ENCODE data around the gene SNRK. TPM values are rescaled to one million over a fixed set of nuclear protein-coding genes. Genes with fewer than 3 reads are reported as not detected.

The SNRK gene
- total RNA-seq, 5 donors from 2014 or later (not counting 1 experiment from before 2014, with no cell fraction given), result 88.1 to 165 (median 107) TPM

DNA sequence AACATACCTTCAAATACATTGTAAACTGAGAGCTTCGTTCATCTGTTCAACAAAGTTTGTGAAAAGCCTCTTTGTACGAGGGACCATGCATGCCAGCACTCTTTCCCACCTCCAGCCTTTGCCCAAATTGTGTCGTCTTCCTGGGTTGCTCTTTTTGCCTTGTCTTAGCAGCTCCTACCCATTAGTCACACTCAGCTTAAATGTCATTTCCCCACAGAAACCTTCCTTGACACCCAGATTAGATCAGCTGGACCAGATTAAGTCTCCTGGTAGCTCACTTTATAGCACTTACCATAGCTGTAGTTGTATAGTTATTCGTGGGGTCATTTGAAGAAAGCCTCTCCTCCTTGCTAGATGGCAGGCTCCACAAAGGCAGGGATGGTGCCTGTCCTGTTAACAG lies 24.1 kb upstream of the SNRK start:
- POLR2A ChIA-PET, result no interaction called here

DNA sequence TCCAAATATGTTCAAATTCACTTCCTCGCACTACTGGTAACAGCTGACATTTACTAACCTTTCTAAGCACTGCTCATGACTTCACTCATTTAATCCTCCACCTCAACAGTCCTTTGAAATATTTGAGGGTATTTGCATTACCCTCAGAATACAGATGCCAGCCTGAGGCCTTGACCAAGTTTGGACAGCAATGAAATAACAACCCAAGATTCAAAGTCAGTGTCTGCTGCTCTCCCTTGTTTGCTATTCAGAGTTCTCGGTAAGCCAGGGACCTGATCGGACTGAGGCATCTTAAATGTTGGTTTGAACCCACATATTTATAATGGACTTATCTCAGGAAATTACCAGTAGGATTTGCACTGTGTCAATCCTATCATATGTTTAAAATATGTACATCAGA lies 19.9 kb upstream of the SNRK start:
- Histone ChIP-seq H3K27me3 (replicated peaks in 1 of 2; ENCODE audit: control insufficient read depth in 2 of 2, extremely low read depth in 1 of 2, insufficient read depth in 2 of 2, low read length in 1 of 2) (no peaks in the 10 kb centered on the region), H3K4me1 (ENCODE audit: control insufficient read depth in 1 of 2, extremely low read depth in 1 of 2, insufficient read depth in 2 of 2, low read length in 2 of 2) (no peaks in the 10 kb centered on the region), H3K4me3 (ENCODE audit: control insufficient read depth in 1 of 2, extremely low read depth in 1 of 2, low read length in 1 of 2) (no peak overlapping the region), H3K36me3 (ENCODE audit: control insufficient read depth in 2 of 2, extremely low read depth in 1 of 2, insufficient read depth in 1 of 2, low read length in 1 of 2) (no peaks in the 10 kb centered on the region), H3K27ac (ENCODE audit: low read length) (no peak overlapping the region), H3K9me3 (no peaks in the 10 kb centered on the region)
- no peak for DNase-seq
- Mint-ChIP-seq H3K27me3 (no peaks in the 10 kb centered on the region), H3K4me1 (no peaks in the 10 kb centered on the region), H3K4me3 (no peak overlapping the region), H3K36me3 (no peaks in the 10 kb centered on the region), H3K9me3 (no peaks in the 10 kb centered on the region), H3K27ac (no peak overlapping the region)
- ChIA-PET POLR2A (no interaction called here), CTCF (interaction anchor here in 1 of 2 donors (1.9 kb wide), 1 partner anchor 43 kb away, joined by 6 read pairs; no protein-coding TSS in a partner anchor)
- ATAC-seq (replicated peaks in 1 of 4), result no peak
- 100% methylated on average over 1 of the region's 3 CpGs for WGBS (ENCODE audit: insufficient coverage)

More for the DNA sequence above, 24.1 kb upstream of the SNRK start:
- Mint-ChIP-seq H3K27ac (no peak overlapping the region), H3K36me3 (no peaks in the 10 kb centered on the region), H3K4me3 (no peak overlapping the region), H3K27me3 (no peaks in the 10 kb centered on the region), H3K4me1 (peaks cover 11 to 14% (median 13%) of the 10 kb centered on the region in 3 donors), H3K9me3 (no peaks in the 10 kb centered on the region)
- no peak overlapping the region for H3K27ac ChIP-seq (ENCODE audit: low read length)
- H3K4me1 ChIP-seq (ENCODE audit: control insufficient read depth in 1 of 2, extremely low read depth in 1 of 2, insufficient read depth in 2 of 2, low read length in 2 of 2), result peaks cover 2 to 9% of the 10 kb centered on the region in 2 experiments
- H3K36me3 ChIP-seq (ENCODE audit: control insufficient read depth in 2 of 2, extremely low read depth in 1 of 2, insufficient read depth in 1 of 2, low read length in 1 of 2), result no peaks in the 10 kb centered on the region
- no peaks in the 10 kb centered on the region for H3K27me3 ChIP-seq (replicated peaks in 1 of 2; ENCODE audit: control insufficient read depth in 2 of 2, extremely low read depth in 1 of 2, insufficient read depth in 2 of 2, low read length in 1 of 2)
- CTCF ChIA-PET, result no interaction called here
- ATAC-seq (replicated peaks in 1 of 4), result no peak
- WGBS (ENCODE audit: insufficient coverage), result 84% methylated on average over 3 of the region's 4 CpGs
- DNase-seq, result no peak
- H3K9me3 ChIP-seq, result no peaks in the 10 kb centered on the region
- H3K4me3 ChIP-seq (ENCODE audit: control insufficient read depth in 1 of 2, extremely low read depth in 1 of 2, low read length in 1 of 2), result no peak overlapping the region

DNA sequence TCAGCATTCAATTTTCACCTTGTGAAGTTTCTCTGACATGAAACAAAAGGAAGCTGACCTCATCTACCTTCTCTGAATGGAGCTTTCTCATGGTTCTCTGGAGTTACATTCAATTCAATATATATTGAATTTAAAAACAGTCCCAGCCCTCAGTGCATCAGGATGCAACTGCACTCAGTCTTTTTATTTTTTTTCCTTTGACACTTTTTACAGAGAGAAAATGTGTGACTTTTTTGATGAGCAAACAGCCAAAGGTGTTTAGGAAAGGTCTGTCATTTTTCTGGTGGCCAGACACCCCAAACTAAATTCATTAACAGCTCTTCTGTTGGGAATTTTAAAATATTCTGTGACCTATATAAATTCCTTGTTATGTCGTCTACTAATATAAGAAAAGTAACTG lies 19.3 kb upstream of the SNRK start:
- H3K36me3 ChIP-seq (ENCODE audit: control insufficient read depth in 2 of 2, extremely low read depth in 1 of 2, insufficient read depth in 1 of 2, low read length in 1 of 2), result no peaks in the 10 kb centered on the region
- ATAC-seq (replicated peaks in 1 of 4) (no peak), DNase-seq (no peak)
- H3K36me3 Mint-ChIP-seq, result no peaks in the 10 kb centered on the region
- whole genome bisulfite sequencing (ENCODE audit: insufficient coverage), result no CpG with 5 or more reads among the region's 1 CpG
- ChIA-PET CTCF (interaction anchor here in 1 of 2 donors (1.9 kb wide), 1 partner anchor 44 kb away, joined by 6 read pairs; no protein-coding TSS in a partner anchor), POLR2A (no interaction called here)
- no peaks in the 10 kb centered on the region for H3K4me1 Mint-ChIP-seq
- no peaks in the 10 kb centered on the region for H3K27me3 Mint-ChIP-seq
- no peak overlapping the region for H3K4me3 ChIP-seq (ENCODE audit: control insufficient read depth in 1 of 2, extremely low read depth in 1 of 2, low read length in 1 of 2)
- H3K4me3 Mint-ChIP-seq, result no peak overlapping the region
- no peaks in the 10 kb centered on the region for H3K9me3 Mint-ChIP-seq
- H3K9me3 ChIP-seq, result no peaks in the 10 kb centered on the region
- H3K27me3 ChIP-seq (replicated peaks in 1 of 2; ENCODE audit: control insufficient read depth in 2 of 2, extremely low read depth in 1 of 2, insufficient read depth in 2 of 2, low read length in 1 of 2), result no peaks in the 10 kb centered on the region
- H3K4me1 ChIP-seq (ENCODE audit: control insufficient read depth in 1 of 2, extremely low read depth in 1 of 2, insufficient read depth in 2 of 2, low read length in 2 of 2), result no peaks in the 10 kb centered on the region
- no peak overlapping the region for H3K27ac Mint-ChIP-seq
- H3K27ac ChIP-seq (ENCODE audit: low read length), result no peak overlapping the region

DNA sequence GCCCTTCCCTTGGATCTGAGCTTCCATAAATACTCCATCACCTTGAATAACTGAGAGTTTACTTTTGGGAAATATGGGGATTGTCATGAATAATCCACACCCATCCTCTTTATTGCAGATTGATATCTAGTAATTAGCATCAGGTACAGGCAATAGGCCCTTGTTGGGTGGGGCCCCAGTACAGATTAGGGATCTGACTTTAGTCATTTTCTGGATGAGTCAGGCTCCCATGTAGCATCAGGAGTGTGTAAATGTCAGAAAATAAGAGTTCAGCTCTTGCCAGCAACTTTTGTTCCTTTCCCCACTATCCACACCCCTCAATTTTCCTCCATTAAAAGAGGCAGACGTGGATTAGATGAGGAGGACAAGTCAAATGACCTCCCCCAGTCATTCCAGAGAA lies 17.7 kb upstream of the SNRK start:
- H3K27me3 Mint-ChIP-seq, result peaks cover 0 to 3% of the 10 kb centered on the region in 2 donors
- ATAC-seq (replicated peaks in 1 of 4) (no peak), DNase-seq (no peak)
- POLR2A ChIA-PET, result interaction anchor here in 1 of 2 donors (0.5 kb wide), 1 partner anchor 170 kb away, joined by 3 read pairs; no protein-coding TSS in a partner anchor
- Histone ChIP-seq H3K4me1 (ENCODE audit: control insufficient read depth in 1 of 2, extremely low read depth in 1 of 2, insufficient read depth in 2 of 2, low read length in 2 of 2) (no peaks in the 10 kb centered on the region), H3K4me3 (ENCODE audit: control insufficient read depth in 1 of 2, extremely low read depth in 1 of 2, low read length in 1 of 2) (no peak overlapping the region), H3K9me3 (no peaks in the 10 kb centered on the region), H3K27me3 (replicated peaks in 1 of 2; ENCODE audit: control insufficient read depth in 2 of 2, extremely low read depth in 1 of 2, insufficient read depth in 2 of 2, low read length in 1 of 2) (no peaks in the 10 kb centered on the region), H3K27ac (ENCODE audit: low read length) (no peak overlapping the region), H3K36me3 (ENCODE audit: control insufficient read depth in 2 of 2, extremely low read depth in 1 of 2, insufficient read depth in 1 of 2, low read length in 1 of 2) (no peaks in the 10 kb centered on the region)
- H3K36me3 Mint-ChIP-seq, result no peaks in the 10 kb centered on the region
- H3K4me1 Mint-ChIP-seq, result no peaks in the 10 kb centered on the region
- no peak overlapping the region for H3K27ac Mint-ChIP-seq
- H3K9me3 Mint-ChIP-seq, result no peaks in the 10 kb centered on the region
- CTCF ChIA-PET, result no interaction called here
- WGBS (ENCODE audit: insufficient coverage), result no CpG with 5 or more reads among the region's 1 CpG
- H3K4me3 Mint-ChIP-seq, result no peak overlapping the region

DNA sequence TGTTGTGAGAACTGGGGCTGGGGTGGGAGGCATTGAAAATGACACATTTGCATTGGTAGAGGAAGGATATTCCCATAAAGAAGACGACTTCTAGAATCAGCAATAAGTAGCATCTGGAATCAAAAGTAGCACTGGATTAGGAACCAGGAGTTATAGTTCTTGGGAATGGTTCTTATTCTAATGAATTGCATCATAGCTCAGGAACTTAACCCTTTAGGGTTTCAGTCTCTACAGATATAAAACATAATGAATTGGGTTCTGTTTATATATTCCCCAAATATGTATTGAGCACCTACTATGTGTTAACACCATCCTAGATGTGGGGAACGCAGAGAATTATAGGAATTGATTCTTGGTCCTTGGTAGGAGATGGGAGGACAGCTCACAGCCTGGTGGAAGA lies 16.3 kb upstream of the SNRK start:
- Histone ChIP-seq H3K4me3 (ENCODE audit: control insufficient read depth in 1 of 2, extremely low read depth in 1 of 2, low read length in 1 of 2) (no peak overlapping the region), H3K36me3 (ENCODE audit: control insufficient read depth in 2 of 2, extremely low read depth in 1 of 2, insufficient read depth in 1 of 2, low read length in 1 of 2) (no peaks in the 10 kb centered on the region), H3K4me1 (ENCODE audit: control insufficient read depth in 1 of 2, extremely low read depth in 1 of 2, insufficient read depth in 2 of 2, low read length in 2 of 2) (no peaks in the 10 kb centered on the region), H3K27ac (ENCODE audit: low read length) (no peak overlapping the region), H3K9me3 (no peaks in the 10 kb centered on the region), H3K27me3 (replicated peaks in 1 of 2; ENCODE audit: control insufficient read depth in 2 of 2, extremely low read depth in 1 of 2, insufficient read depth in 2 of 2, low read length in 1 of 2) (no peaks in the 10 kb centered on the region)
- Mint-ChIP-seq H3K4me1 (no peaks in the 10 kb centered on the region), H3K4me3 (no peak overlapping the region), H3K36me3 (no peaks in the 10 kb centered on the region), H3K9me3 (no peaks in the 10 kb centered on the region), H3K27ac (no peak overlapping the region), H3K27me3 (peaks cover 0 to 3% of the 10 kb centered on the region in 2 donors)
- ChIA-PET CTCF (no interaction called here), POLR2A (no interaction called here)
- no peak for DNase-seq
- WGBS (ENCODE audit: insufficient coverage), result no CpG with 5 or more reads among the region's 2 CpGs
- ATAC-seq (replicated peaks in 1 of 4), result no peak

DNA sequence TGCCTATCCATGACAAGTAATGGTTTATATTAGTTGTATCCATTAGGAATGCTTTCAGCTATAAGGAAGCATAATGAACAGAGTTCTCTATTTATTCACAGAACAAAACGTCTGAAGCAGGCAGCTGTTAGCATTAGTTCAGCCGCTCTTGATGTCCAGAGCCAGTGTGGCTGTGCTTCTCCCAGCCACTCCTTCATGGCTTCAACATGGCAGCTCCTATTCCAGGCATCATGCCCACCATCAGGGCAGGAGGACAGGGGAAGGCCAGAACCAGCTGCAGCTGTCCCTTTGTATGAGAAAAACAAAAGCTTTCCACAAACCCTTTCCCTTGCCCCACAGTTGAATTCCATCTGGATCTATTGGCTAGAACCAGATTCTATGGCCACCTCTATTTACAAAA lies 12.9 kb upstream of the SNRK start:
- H3K27ac Mint-ChIP-seq, result no peak overlapping the region
- ATAC-seq (replicated peaks in 1 of 4) (no peak), DNase-seq (no peak)
- no peak overlapping the region for H3K4me3 Mint-ChIP-seq
- no peaks in the 10 kb centered on the region for H3K9me3 Mint-ChIP-seq
- Histone ChIP-seq H3K27me3 (replicated peaks in 1 of 2; ENCODE audit: control insufficient read depth in 2 of 2, extremely low read depth in 1 of 2, insufficient read depth in 2 of 2, low read length in 1 of 2) (no peaks in the 10 kb centered on the region), H3K36me3 (ENCODE audit: control insufficient read depth in 2 of 2, extremely low read depth in 1 of 2, insufficient read depth in 1 of 2, low read length in 1 of 2) (no peaks in the 10 kb centered on the region), H3K4me1 (ENCODE audit: control insufficient read depth in 1 of 2, extremely low read depth in 1 of 2, insufficient read depth in 2 of 2, low read length in 2 of 2) (no peaks in the 10 kb centered on the region), H3K4me3 (ENCODE audit: control insufficient read depth in 1 of 2, extremely low read depth in 1 of 2, low read length in 1 of 2) (no peak overlapping the region), H3K27ac (ENCODE audit: low read length) (no peak overlapping the region), H3K9me3 (no peaks in the 10 kb centered on the region)
- H3K27me3 Mint-ChIP-seq, result peaks cover 0 to 3% of the 10 kb centered on the region in 2 donors
- WGBS (ENCODE audit: insufficient coverage), result 100% methylated on average over 2 of the region's 2 CpGs
- ChIA-PET CTCF (interaction anchor here in 1 of 2 donors (0.6 kb wide), 1 partner anchor 46 kb away, joined by 3 read pairs; no protein-coding TSS in a partner anchor), POLR2A (interaction anchor here in 1 of 2 donors (0.6 kb wide), 1 partner anchor 22 kb away, joined by 3 read pairs; no protein-coding TSS in a partner anchor)
- H3K36me3 Mint-ChIP-seq, result no peaks in the 10 kb centered on the region
- H3K4me1 Mint-ChIP-seq, result peaks cover 5 to 16% (median 6%) of the 10 kb centered on the region in 3 donors

DNA sequence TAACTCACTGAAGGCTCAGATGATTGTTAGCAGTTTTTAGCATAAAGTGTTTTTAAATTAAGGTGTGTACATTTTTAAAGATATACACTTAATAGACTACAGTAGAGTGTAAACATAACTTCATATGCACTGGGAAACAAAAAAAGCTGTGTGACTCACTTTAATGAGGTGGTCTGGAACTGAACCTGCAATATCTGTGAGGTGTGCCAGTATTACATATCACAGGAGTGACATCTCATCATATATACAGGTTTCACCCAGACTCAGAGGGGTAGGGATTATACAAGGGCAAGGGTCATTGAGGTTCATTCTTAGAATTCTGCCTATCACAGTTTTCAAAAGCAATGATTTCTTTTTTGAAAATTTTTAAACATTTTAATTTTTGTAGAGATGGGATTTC lies 7.3 kb upstream of the SNRK start:
- no peak overlapping the region for H3K27ac ChIP-seq (ENCODE audit: low read length)
- no peaks in the 10 kb centered on the region for H3K36me3 Mint-ChIP-seq
- DNase-seq (no peak), ATAC-seq (replicated peaks in 1 of 4) (no peak)
- H3K36me3 ChIP-seq (ENCODE audit: control insufficient read depth in 2 of 2, extremely low read depth in 1 of 2, insufficient read depth in 1 of 2, low read length in 1 of 2), result no peaks in the 10 kb centered on the region
- no peaks in the 10 kb centered on the region for H3K9me3 Mint-ChIP-seq
- no peaks in the 10 kb centered on the region for H3K4me1 ChIP-seq (ENCODE audit: control insufficient read depth in 1 of 2, extremely low read depth in 1 of 2, insufficient read depth in 2 of 2, low read length in 2 of 2)
- peaks cover 0 to 2% of the 10 kb centered on the region in 2 donors for H3K27me3 Mint-ChIP-seq
- H3K9me3 ChIP-seq, result no peaks in the 10 kb centered on the region
- no peak overlapping the region for H3K27ac Mint-ChIP-seq
- no peak overlapping the region for H3K4me3 ChIP-seq (ENCODE audit: control insufficient read depth in 1 of 2, extremely low read depth in 1 of 2, low read length in 1 of 2)
- H3K27me3 ChIP-seq (replicated peaks in 1 of 2; ENCODE audit: control insufficient read depth in 2 of 2, extremely low read depth in 1 of 2, insufficient read depth in 2 of 2, low read length in 1 of 2), result no peaks in the 10 kb centered on the region
- ChIA-PET POLR2A (no interaction called here), CTCF (interaction anchor here in 1 of 2 donors (1.4 kb wide), 1 partner anchor 116 kb away, joined by 3 read pairs; no protein-coding TSS in a partner anchor)
- H3K4me3 Mint-ChIP-seq, result no peak overlapping the region
- H3K4me1 Mint-ChIP-seq, result peaks cover 5 to 22% (median 6%) of the 10 kb centered on the region in 3 donors
